HEK293T (cell line): ENCODE data around the gene PTCD2.

Source experiments
- ARNT ChIP-seq: fragments of 450-650 bp; IDR thresholded peaks from 2 replicates; pipeline ENCODE4 v1.6.1; 2017; ENCODE audit warnings: mild to moderate bottlenecking
- LEF1 ChIP-seq: fragments of 450-650 bp; IDR thresholded peaks from 2 replicates; pipeline ENCODE4 v1.6.1; 2017; ENCODE audit warnings: mild to moderate bottlenecking, borderline replicate concordance

DNA sequence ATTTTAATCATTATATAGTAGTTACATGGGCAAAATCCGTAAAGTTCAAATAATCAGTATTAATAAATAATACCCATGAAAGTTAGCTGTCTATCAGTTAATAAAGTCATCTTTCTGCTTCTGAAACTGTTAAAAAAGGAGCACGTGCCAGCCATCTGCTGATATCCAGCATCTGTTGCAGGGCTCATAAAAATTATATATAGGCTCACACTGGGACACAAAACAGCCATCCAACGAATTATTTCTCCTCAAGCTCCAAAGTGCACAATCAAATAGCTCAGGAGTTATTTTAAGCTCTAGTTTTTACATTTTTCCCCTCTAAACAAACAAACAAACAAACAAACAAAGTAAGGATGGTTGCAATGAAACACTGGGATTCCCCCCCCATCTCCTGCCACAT lies 48.5 kb upstream of the PTCD2 start:
- no peak for TF ChIP-seq LEF1
- TF ChIP-seq ARNT = no peak
